ENCODE results near the gene NCKAP5.

- no peak for TF ChIP-seq CTCF (IDR thresholded peaks at IDR 0.05)
- no peak for TF ChIP-seq POLR2A (IDR thresholded peaks at IDR 0.05)
These were observed 877.5 kb downstream of the NCKAP5 start for GRCh38 chr2:132690664-132691303.
